ENCODE results near the gene OLAH.

DNA sequence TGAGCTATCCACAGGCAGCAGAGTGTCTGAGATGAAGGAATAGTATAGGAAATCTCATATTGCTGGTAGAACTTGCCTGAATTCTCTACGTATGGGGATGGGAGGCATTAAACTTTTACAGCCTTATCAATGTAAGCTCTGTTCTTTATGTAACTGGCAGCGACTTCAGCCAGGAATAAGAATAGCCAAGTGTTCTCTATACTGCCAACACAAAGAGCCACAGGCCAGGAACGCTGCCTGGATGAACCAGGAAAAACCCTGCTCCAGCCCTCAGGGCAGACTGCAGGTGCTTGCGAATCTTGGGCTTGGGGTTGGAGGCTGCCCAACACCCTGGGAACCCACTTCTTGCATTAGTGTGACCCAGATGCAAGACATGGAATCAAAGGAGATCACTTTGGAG, 6.1 kb upstream of the OLAH start:
- no peak for TF ChIP-seq POLR2A (IDR thresholded peaks at IDR 0.05; ENCODE audit: low read depth, low read length)
- no peak for TF ChIP-seq SPI1 (IDR thresholded peaks at IDR 0.05; ENCODE audit: low read depth, low read length)
- no peak for TF ChIP-seq POLR2AphosphoS5 (IDR thresholded peaks at IDR 0.05; ENCODE audit: low read depth, low read length)
- no peak for TF ChIP-seq TAF1 (IDR thresholded peaks at IDR 0.05; ENCODE audit: low read depth, low read length)
- TF ChIP-seq POU2F2 (IDR thresholded peaks at IDR 0.05; ENCODE audit: low read depth, low read length) = no peak
